HG03045 (cell line): Measurements from ENCODE around the gene CMC1.
"Not testable (repeated sequence)": the region's sequence is repeated elsewhere in the genome, so short reads cannot be mapped to it uniquely, and the experiment has no call there.

ENCODE experiments used
- ATAC-seq: cut with Tn5 transposase; IDR thresholded peaks from one replicate; pipeline ENCODE4 v1.9.1; 2021; ENCODE audit warnings: mild to moderate bottlenecking, moderate library complexity; ENCODE audit not compliant: unreplicated experiment

CMC1 gene, protein sequence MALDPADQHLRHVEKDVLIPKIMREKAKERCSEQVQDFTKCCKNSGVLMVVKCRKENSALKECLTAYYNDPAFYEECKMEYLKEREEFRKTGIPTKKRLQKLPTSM

DNA sequence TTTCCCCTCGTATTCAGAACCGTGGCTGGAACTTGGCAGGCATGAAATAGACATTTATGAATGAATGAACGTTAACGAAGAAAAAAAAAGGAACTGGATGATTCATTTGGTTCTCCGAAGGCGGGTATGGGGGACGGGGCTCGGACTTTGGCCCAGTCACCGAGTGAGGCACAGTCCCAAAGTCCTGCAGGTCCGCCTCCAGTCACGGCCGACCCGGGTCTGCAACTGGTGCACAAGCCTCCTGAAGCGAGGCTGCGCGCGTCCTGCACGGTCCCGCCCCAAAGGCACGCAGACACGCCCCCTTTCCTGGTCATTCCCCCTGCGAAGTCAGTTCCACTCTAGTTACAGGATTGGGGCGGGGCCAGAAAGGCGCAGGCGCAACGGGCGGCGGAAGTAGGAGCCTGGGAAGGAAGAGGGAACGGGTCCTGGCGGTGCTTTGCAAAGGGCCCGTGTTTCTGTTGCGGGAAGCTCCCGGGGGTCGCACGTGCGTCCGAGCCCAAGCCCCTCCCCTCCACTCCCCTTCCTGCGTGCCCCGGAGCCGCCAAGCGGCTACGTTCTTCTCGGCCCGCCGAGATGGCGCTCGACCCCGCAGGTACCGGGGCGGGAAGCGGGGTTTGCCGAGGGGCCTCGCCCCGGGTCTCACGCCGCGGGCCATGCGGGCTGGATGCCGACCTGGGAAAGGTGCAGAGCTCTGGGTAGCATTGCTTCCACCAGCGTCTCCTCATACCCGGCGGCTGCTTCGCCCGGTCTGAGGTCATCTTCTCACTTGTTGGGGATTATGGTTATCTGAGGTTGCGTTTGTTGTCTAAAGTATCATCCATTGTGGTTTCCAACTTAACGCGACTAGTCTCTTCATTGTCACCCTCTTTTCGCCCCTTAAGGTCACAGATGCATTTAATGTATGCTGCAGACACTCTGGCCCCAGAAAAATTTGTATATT lies at the start of gene CMC1:
Gene CMC1 (plus strand): TSS at position 399 of the 940 bp plus-strand sequence. CDS start 175 bp downstream, at position 574.
- peak; percentile 99 for ATAC-seq

DNA sequence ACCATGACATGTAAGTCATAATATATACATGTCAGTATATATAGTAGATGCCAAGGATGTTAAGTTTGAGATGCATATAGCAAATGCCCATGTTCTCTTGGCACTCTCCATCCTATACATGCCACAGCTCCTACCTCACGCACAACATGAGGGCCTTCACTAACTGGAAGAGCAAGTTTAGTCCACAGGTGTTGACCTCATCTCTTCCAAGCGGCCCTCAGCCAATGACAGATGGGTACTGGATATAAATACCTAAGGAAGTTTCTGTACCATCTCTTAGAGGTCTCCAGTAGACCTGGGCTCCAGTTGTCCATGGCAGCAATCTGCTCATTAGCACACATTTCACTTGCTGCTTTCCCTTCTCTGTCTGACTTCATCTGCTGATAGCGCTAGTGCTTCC lies 43.3 kb upstream of the CMC1 start:
- no peak for ATAC-seq

DNA sequence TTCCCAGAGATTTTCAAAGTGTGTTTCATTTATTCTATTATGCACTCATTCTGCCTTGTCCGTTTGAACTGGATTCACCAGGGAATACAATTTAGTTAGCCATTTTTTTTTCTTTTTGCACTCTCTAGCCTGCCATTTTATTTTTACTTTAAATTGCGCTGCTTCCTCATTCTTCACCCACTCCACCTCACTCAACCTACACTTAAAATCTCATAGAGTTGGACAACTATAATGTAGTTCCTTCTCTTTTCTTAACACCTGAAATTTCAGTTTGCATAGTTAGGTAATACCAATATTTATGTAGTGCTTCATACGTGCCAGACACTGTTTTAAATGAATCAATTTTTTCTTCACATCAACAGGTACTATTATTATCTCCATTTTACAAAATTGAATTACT lies 42.4 kb upstream of the CMC1 start:
- ATAC-seq = no peak

DNA sequence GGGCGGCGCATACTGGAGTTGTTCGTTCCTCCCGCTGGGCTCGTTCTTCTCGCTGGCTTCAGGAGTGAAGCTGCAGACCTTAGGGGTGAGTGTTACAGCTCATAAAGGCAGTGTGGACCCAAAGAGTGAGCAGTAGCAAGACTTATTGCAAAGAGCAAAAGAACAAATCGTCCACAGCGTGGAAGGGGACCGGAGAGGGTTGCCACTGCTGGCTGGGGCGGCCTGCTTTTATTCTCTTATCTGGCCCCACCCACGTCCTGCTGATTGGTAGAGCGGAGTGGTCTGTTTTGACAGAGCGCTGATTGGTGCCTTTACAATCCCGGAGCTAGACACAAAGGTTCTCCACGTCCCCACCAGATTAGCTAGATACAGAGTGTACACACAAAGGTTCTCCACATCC lies 41.8 kb upstream of the CMC1 start:
- not testable (repeated sequence) for ATAC-seq

DNA sequence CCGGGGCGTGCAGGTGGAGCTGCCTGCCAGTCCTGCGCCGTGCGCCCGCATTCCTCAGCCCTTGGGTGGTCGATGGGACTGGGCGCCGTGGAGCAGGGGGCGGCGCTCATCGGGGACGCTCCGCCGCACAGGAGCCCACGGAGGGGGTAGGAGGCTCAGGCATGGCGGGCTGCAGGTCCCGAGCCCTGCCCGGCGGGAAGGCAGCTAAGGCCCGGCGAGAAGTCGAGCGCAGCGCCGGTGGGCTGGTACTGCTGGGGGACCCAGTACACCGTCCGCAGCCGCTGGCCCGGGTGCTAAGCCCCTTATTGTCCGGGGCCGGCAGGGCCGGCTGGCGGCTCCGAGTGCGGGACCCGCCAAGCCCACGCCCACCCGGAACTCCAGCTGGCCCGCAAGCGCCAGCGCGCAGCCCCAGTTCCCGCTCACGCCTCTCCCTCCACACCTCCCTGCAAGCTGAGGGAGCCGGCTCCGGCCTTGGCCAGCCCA lies 41.0 kb upstream of the CMC1 start:
- not testable (repeated sequence) for ATAC-seq

DNA sequence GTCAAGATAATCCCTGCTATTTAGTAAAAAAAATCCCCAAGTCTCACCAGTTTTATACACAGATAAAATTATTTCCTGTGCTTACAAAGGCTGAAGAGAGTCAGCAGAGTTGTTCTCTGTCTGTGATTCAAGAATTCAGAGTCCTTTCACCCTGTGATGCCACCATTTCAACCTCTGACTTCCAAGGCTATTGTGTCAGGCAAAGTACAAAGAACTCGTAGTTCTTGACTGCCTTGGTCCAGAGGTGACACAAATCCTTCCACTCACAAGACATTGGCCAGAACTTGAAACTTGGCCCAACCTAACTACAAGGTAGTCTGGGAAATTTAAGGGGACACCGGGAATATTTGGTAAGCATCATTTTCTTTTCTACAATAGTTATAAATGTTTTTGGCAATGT lies 34.9 kb upstream of the CMC1 start:
- no peak for ATAC-seq

DNA sequence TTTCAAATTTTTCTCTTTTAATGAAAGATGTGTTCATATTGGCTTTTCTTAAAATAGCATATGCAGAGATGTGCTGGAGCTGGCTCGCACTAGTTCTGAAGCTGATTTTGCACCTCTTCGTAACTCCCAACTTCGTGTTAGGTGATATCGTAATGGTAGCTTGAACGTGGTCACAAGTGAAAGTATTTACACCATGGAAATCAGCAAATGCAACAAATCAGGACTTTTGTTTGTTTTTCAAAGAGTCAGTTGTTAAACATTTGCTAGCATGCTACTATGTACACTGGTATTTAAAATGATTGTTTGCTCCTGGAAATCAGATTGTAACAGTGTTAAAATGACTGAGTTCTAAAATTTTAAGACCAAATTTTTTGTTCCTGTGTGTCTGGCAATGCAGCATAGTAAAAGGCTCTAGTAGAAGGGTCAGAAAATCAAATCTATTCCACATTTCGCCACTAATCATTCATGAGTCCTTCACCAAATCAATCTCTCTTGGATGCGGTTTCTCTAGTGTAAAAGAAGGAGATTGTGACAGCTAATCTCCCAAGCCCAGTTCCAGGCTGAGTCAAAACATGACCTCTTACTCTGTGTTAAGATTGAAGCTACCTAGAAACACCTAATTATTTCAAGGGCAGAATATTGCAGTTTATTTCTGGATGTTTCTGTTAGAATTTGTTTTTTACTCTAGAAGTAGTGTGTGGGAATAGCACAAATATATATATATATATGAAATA lies 34.3 kb upstream of the CMC1 start:
- ATAC-seq = no peak

DNA sequence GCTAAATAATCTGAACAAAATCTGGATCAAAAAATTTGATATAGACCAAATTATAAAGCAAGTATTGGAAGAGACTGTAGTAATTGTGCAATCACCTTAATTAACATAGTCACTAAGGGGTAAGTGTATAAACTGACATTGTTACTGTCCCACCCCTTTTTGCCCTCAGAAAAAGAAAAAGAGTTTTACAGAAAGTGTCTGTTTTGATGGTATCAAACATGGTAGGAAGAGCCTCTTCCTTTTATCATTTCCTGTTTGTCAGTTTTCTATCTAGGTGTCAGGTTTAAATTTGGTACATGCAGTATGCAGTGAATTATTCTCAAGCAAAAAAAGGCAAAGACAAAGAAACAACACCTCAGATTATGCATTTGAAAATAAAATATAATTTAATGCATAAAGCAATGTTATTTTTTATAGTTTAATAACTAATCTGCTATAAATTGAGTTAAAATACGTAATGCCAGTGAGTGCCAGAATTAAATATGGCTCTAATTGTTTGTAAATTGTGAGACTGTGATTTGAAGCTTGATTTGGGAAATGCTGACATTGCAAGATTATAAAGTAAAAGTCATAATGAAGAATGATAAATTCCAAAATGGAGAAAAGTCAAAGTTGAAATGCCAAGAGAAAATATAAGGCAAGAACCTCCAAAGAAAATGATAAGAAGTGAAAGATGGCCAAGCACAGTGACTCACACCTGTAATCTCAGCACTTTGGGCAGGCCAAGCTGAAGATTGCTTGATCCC lies 30.3 kb upstream of the CMC1 start:
- no peak for ATAC-seq

DNA sequence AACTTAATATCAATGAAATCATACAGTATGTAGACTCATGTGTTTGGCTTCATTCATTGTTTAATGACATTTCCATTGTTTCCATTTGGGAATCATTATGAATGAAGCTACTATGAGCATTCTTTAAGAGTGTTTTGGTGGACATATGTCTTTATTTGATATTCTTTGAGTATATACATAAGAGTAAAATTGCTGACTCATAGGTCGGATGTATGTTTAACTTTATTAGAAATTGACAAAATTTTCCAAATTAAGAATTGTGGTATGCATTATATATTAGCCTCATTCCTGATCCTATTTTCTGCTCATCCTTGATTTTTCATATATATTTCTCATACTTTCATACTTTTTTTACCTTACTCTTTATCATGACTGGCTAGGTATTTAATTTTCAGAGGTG lies 28.7 kb upstream of the CMC1 start:
- no peak for ATAC-seq

DNA sequence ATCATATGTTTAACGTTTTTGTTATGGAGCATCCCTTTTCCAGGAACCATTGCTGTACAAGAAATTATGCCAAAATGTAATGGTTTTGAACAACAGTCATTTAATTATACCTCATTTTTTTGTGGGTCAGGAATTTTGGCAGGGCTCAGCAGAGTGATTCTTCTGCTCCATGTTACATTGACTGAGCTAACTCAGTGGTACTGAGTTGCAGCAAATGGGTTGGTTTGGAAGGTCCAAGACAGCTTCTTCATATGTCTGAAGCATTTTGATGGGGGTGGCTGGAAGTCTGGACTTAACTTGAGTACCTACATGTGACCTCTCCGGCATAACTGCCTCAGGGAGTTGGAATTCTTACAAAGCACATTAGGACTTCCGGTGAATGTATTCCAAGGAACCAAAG lies 26.0 kb upstream of the CMC1 start:
- ATAC-seq = no peak

DNA sequence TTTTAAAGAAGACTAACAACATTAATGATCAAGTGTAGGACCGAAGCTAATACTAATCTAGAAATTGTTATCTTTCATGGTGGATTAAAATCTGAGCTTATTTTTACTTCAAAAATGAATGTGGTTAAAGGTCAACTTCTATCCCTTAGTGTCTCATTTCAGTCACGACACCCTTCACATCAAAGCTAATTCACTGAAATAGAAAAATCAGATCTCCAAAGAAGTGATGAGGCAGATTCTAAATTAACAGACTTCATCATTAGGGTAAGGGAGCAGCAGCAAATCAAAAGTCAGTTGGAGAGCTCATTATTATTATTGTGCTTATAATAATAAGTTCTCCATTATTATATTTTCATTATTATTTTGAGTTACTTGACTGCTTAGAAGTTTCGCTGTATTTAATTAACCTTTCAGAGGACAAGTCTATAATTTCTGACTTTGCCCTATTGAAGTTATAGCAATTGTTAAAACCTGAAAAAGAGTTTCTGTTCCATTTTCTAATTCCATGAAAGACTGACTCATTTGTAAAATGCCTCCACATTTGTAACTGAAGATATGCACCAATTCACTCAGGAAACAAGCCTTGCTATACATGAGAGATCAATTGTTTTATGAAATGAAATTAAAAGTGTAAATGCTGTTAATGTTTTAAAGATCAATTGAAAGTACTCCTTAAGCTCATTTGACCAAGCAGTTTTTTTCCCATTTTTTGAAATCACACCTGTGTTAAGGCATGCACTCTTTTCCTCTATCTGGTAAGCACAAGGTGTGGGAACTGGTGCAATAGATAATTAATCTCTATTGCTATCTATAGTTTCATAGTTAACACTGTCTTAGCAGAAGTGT lies 23.1 kb upstream of the CMC1 start:
- ATAC-seq = no peak

DNA sequence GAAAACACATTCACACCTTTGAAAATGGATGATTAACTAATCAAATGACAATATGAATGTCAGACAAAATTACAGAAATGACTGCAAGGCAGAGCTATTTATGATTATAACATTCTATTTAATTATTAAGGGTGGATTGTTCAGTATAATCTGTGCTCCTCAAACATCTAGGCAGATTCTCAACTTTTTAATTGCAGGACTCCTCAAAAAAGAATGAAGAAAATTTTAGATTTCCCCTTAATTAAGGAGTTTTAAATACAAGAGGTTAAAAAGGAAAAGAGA lies 22.6 kb upstream of the CMC1 start:
- no peak for ATAC-seq

DNA sequence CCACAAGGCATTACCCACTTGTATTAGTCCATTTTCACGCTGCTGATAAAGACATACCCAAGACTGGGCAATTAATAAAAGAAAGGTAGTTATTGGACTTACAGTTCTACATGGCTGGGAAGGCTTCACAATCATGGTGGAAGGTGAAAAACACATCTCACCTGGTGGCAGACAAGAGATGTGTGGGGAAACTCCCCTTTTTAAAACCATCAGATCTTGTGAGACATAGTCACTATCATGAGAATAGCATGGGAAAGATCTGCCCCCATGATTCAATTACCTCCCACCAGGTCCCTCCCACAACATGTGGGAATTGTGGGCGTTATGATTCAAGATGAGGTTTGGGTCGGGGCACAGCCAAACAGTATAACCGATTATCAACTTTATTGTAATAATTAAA lies 17.0 kb upstream of the CMC1 start:
- no peak for ATAC-seq

DNA sequence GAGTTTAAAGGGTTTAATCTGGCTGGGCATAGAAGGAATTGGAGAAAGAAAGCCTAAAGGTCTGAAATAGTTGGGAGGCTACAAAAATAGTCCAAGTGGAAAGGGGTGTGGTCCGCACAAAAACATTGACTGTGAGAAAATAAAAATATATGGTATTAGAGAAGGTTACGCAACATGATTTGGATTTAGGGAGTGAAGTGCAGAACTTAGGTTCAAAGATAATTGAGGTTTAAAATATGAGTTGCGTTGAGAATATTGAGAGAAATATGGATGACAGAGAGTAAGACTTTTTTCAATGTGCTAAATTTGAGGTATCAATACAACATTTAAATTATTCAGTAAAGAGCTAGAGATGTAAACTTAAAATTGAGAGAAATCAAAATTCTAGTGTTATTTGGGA lies 15.4 kb upstream of the CMC1 start:
- no peak for ATAC-seq

DNA sequence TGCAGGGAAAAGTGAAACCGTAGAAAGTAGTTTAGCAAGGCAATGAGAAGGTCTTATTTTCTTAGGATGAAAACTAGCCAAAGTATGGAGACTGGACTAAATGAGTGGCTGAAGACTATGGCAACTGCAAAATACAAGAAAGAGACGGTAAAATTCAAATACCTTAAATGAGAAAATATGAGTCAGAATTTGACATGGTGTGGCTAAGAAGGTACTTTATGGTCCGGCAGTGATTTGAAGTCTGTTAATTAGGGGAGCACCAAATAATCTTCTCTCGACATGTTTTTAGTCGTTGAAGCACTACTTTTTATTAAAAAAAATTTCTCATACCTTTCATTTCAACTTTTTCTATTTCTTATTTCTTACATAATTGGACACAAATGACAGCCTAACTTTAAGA lies 12.8 kb upstream of the CMC1 start:
- ATAC-seq = no peak

DNA sequence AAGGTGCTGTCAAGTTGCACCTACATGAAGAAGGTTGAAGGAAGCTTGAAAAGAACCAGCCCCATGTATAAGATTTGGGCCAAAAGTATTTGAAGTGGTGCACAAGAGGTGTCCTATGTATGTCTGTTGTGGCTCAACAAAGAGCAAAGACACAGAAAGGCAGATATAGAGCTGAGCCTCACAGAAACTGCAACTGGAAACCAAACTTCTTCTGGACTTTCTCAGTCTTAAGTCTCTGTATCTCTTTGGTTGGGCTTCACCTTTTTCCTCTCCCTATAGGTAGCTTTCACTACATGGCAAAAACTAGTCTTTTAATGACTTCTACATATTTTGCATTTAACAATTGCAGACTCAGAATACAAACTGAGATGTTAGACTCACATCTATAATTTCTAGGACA lies 8.8 kb upstream of the CMC1 start:
- no peak for ATAC-seq

DNA sequence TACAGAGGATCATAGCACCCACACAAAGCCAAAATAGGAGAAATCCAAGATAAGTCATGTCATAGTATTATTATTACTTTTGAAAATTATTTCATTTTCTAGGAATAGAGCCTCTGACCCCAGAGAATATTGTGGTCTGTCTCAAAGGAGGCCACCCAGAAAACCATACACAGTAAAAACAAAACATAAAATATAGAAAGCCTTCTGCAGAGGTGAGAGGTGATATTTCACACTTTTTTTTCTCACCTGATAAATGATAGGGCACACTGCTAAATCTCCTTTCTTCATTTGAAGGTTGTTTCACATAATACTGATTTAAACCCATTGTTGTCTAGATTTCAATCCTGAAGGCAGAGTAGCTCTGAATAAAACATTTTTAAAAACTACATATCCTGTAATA lies 7.0 kb upstream of the CMC1 start:
- no peak for ATAC-seq

DNA sequence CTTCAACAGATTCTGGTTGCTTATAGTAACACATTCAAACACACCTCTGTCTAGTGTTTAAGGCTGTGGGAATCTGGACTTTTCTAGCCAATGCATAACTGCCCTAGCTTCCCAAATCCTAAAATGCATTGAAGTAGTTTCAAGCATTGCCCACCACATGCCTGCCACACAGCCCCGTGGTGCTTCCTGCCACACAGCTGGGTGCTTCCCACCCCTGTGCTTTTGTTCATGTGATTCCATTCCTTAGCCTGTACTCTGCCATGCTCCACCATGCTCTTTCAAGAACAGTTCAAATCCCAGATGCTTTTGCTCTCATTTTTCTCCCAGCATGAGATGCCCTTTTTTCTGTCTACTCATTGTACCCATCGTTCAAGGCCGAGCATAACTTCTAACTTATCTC lies 2.3 kb upstream of the CMC1 start:
- ATAC-seq = no peak

DNA sequence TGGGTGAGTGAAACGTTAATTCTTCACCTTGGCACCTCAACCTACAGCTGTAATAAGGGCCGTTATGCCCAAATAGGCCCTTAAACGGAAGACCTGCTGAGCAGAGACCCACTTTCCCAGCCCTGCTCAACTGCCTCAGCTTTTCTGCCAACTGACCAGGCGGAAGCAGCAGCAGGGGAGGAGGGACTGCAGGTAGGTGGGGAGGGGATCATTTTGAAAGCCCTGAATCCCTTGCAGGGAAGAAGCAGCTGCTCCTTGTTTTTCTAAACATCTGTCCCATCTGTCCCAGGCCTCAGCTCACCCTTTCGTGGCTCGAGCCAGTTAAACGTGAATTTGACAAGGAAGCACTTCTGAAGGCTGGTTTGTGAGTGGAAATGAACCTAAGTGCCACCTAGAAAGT lies 978 bp upstream of the CMC1 start:
- no peak for ATAC-seq

DNA sequence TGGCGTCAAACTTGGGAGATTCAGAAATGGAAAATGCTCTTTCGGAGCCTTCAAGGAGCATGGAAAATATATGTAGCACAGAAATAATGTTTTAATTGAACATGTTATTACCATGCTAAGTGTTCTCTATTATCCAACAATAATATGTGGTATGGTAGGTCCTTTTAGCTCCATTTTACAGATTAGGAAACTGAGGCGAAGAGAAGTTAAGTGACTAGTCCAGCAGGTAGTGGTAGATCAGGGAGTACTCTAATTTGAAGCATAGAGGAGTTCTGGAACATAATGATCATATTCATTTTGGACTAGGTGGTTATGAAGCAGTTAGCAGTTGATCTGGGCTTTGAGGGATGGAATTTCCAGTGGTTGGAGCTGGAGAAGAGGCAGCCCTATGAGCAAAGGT lies 1.1 kb downstream of the CMC1 start:
- no peak for ATAC-seq
